HT-29 (cell line): ENCODE measurements around the gene HSBP1. TPM values are rescaled to one million over a fixed set of nuclear protein-coding genes. Genes with fewer than 3 reads are reported as not detected.

Experiments used
- DNase-seq: peaks from one replicate; pipeline ENCODE4 v3.0.0-alpha.2; 2015; ENCODE audit warnings: low spot score
- total RNA-seq: library from RNA; depleted of rRNA; stranded (reverse); fragments of >200 nt; shearing (Covaris generic); gene quantifications from 2 replicates; pipeline ENCODE4 v1.2.3, GENCODE V29; 2014

Gene HSBP1
- total RNA-seq, 1 experiment from 2014 or later, result 168 TPM

- DNase-seq, result no peak
Observed at GRCh38 chr16:83838151-83838550, 30.4 kb downstream of the HSBP1 start.

GRCh38 chr16:83839561-83839960, 31.8 kb downstream of the HSBP1 start:
- no peak for DNase-seq

- DNase-seq, result no peak
Observed at GRCh38 chr16:83840060-83840617, 32.4 kb downstream of the HSBP1 start.

GRCh38 chr16:83842291-83842690, 34.5 kb downstream of the HSBP1 start:
- DNase-seq, result no peak

GRCh38 chr16:83842756-83843507, 35.2 kb downstream of the HSBP1 start:
- no peak for DNase-seq

- DNase-seq, result no peak
Observed at GRCh38 chr16:83843657-83844056, 35.9 kb downstream of the HSBP1 start.

- DNase-seq, result no peak
Observed at GRCh38 chr16:83845263-83845662, 37.5 kb downstream of the HSBP1 start.

GRCh38 chr16:83847371-83848225, 39.8 kb downstream of the HSBP1 start:
- no peak for DNase-seq

GRCh38 chr16:83849421-83849820, 41.6 kb downstream of the HSBP1 start:
- no peak for DNase-seq

- no peak for DNase-seq
Observed at GRCh38 chr16:83850947-83851346, 43.2 kb downstream of the HSBP1 start.

- no peak for DNase-seq
Observed at GRCh38 chr16:83851473-83851872, 43.7 kb downstream of the HSBP1 start.

GRCh38 chr16:83852774-83853173, 45.0 kb downstream of the HSBP1 start:
- no peak for DNase-seq

- DNase-seq, result no peak
Observed at GRCh38 chr16:83853834-83854233, 46.1 kb downstream of the HSBP1 start.

GRCh38 chr16:83854420-83854819, 46.6 kb downstream of the HSBP1 start:
- no peak for DNase-seq

GRCh38 chr16:83856792-83857191, 49.0 kb downstream of the HSBP1 start:
- DNase-seq, result no peak

- DNase-seq, result no peak
Observed at GRCh38 chr16:83859265-83859664, 51.5 kb downstream of the HSBP1 start.

- DNase-seq, result no peak
Observed at GRCh38 chr16:83862661-83863060, 54.9 kb downstream of the HSBP1 start.

- DNase-seq, result no peak
Observed at GRCh38 chr16:83863682-83864081, 55.9 kb downstream of the HSBP1 start.
